ENCODE measurements around the gene DGKG.

- TF ChIP-seq CTCF (IDR thresholded peaks at IDR 0.05): no peak
- no peak for TF ChIP-seq POLR2A (IDR thresholded peaks at IDR 0.05)
Observed at GRCh38 chr3:186180891-186181481, 181.0 kb downstream of the DGKG start.

Data from right lobe of liver (tissue), 4 donors.